ENCODE data around the gene MEGF11.

The MEGF11 gene

DNA sequence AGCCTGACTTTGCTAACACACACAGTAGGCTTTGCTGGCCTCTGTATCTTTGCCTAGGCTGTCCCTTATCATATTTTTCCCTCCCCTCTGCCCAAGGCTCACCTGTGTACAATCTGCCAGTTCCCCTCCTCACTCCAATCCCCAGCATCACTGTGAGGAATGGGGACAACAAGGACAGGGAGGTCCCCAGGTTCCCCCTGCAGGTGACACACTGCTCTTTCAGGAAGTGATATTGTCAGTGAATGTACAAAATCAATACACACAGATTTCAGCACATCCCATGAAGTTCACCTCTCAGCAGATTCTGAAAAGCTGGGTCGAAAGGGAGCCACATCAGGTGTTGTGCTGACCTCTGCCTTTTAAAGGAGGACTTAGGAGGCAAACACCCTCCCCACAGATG is 206.8 kb downstream of the MEGF11 start:
- no peak for DNase-seq

DNA sequence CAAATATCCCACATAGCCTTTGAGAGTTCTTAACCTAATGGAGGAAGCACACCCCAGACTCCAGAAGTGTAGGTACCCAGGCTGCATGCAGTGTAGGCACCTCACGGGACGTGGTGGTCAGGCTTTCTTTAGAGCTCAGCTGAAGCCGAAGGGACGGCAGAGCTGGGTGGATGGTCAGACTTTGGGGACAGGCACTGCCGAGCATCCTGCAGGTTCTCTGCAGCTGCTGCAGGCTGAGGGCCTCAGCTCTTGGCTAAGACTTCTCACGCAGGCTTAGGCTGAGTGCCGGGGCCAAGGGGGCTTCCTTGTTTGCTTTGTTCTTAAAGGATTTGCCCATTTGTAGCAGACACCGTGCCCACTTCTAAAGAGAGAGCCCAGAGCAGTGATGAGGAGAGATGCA is 207.2 kb downstream of the MEGF11 start:
- DNase-seq, result no peak

DNA sequence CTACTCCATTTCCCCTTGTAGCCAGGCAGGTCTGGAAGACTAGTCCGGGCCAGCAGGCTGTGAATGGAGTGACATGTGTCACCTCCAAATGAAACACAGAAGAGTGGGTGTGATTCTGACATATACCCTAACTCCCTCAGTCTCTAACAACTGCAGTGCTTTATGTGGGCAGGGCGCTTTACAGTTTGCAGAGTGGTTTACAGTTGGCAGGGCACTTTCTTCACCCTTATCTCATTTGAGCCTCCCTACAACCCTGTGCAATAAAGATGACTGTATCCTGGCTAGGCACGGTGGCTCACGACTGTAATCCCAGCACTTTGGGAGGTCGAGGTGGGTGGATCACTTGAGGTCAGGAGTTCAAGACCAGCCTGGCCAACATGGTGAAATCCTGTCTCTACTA is 208.0 kb downstream of the MEGF11 start:
- no peak for DNase-seq

DNA sequence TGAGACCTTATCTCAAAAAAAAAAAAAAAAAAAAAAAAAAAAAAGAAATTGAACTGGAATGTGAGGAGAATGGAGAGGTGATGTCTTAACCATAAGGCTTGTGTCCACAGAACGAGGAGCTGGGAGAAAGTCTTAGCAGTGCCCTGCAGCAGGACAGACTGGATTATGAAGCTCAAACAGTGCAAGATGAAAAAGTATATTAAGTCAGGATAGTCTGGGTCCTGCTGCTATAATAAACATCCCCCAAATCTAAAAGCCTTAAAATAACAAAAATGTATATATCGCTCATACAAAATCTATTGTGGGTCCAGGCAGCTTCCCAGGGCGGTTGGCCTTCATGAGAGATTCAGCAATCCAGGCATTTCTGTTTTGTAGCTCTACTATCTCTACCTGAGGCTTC is 208.7 kb downstream of the MEGF11 start:
- no peak for DNase-seq

DNA sequence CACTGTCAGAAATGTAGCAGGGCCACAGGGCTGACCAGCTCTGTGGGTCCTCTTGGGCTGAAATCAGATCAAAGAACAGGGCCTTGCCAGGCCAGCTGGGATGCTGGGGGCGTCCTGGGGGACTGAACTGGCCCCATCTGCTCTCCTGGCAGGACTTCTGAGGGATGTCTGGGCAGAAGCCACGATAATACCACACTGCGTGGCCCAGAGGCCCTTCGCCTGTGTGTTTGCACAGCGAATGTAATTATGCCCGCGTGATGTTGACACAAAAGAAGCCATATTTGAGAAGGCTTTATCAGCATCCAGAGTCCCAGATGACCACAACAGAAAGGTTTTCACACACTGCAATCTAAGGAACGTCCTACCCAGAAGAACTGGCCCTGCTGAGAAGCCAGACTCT is 210.3 kb downstream of the MEGF11 start:
- DNase-seq, result no peak

DNA sequence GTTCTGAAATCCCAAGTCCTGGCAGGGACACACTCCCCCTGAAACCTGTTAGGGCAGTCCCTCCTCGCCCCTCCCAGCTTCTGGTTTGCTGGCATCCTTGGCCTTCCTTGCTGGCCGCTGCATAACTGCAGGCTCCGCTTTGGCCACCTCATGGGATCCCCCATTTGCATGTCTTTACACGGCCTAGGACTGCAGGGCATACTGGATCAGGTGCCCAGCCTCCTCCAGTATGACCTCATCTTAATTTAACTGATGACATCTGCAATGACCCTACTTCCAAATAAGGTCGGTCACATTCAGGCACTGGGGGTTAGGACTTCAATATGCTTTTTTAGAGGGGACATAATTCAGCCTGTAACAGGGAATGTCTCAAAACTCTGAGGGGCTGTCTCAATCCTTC is 210.9 kb downstream of the MEGF11 start:
- DNase-seq, result no peak

DNA sequence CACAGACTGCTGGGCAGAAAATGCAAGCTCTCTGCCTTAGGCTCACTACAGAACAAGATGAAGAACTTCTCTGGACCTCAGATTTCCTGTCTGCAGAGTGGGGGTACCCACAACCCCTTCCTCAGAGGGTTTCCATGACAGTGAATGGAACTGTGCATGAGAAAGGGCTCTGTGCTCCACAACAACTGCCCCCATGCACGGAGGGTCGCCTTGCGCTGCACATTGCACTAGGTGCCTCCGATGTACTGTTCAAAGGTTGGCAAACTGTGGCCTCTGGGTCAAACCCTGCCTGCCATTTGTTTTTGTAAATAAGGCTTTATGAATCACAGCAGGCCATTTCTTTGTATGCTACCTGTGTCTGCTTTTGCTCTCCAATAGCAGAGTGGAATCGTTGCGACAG is 212.3 kb downstream of the MEGF11 start:
- DNase-seq, result no peak

DNA sequence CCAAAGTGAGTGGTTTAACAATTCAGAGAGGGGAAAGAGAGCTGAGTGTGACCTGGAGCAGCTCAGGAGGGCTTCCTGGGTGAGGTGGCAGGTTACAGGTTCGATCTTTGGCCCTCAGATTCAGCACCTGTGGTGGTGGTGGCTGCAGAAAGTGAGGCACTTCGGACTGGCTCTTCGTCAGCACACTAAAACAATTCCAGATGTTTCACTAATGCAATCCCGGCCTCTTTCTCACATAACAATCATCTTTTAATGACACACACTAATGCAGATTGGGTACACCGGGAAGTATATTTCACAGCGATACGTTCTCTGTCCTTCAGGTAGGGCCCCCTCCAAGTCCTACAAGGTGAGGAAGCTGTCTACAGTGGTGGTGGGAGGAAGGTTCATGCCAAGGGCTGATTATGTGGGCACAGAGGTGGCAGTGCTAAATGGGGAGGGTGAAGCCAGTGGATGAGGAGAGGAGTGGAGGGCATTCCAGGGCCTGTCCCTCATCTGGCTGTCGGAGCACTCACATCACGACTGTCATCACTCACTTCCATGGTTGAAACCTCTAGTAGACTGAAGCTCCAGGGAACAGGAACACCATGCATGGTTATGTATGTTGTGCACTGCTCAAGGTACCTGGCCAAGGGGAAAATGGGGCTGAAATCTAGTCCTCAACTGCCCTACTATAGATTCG is 213.2 kb downstream of the MEGF11 start:
- DNase-seq, result no peak

DNA sequence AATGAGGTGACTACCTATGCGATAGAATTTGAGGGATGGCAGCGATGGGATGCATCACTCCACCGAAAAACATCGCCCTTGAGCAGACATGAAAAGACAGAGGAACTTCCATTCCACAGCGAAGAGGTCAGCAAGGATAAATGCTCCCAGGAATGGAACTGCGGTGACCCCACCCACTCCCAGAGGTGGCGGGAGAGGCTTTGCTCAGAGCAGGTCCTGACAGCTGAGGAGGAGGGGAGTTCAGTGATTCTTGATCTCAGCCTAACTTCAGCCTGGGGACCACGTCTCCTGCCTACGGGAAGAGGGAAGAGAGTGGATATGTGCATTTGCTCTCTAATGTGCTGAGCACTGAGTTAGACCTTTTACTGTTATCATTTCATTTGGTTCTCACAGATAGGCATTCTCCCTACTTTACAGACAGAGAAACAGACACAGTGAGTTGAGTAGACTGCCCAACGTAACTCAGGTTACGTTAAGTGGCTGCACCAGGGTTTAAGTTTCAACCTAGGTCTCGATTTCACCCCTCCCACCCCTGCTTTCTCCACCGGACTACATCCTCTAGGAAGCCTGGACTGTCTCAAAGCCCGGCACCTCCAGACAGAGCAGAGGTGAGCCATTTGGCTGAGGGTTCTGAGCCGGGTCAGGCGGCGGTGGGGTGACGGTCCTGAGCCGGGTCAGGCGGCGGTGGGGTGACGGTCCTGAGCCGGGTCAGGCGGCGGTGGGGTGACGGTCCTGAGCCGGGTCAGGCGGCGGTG is 214.3 kb downstream of the MEGF11 start:
- DNase-seq, result peak; percentile 5

DNA sequence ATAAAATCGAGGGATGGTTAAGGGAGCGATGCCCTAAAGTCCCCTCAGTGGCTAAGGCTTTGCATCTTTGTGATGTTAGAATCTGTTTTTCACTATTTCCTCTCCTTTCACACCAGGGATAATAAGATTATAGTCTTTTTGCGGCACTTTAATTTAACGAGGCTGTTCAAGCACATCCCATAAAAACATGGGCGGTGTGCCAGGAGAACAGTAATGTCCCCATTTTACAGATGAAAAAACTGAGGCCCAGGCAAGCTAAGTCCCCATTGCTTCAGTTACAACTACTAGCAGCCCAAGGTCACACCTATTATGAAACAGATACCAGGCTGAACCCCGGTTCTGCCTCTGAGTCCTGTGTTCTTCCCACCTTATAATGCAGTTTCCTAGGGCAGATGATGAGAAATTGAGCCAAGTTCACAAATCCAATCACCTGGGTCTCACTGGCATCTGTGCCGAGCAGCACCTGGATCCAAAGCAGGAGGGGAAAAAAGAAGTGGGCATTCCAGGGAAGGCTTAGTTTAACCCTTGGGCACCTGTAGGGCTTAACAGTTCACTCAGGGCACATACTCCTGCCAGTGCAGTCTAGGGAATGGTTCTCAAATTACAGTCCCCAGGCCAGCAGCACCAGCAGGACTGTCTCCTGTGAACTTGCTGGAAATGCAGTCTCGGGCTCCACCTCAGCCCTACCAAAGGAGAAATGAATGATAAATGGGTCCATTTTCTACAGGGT is 215.0 kb downstream of the MEGF11 start:
- no peak for DNase-seq

DNA sequence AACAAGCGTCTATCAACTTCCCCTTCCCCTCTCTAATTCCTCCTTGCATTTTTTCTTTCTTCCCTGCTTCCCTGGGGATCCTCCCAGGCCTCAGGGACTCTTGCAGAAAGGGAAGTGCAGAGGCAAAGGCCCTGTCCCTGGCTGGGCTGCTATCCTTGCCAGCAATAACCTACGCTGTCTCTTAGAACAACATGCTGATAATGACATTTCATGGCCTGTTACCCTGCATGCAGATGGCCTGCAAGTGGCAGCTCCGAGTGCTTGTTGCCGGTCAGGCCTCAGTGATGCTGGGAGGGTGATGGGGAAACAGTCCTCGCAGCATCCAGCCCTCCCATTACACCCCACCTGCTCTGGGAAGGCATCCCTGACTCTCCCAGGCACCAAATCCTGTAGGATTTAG is 216.7 kb downstream of the MEGF11 start:
- DNase-seq, result no peak

DNA sequence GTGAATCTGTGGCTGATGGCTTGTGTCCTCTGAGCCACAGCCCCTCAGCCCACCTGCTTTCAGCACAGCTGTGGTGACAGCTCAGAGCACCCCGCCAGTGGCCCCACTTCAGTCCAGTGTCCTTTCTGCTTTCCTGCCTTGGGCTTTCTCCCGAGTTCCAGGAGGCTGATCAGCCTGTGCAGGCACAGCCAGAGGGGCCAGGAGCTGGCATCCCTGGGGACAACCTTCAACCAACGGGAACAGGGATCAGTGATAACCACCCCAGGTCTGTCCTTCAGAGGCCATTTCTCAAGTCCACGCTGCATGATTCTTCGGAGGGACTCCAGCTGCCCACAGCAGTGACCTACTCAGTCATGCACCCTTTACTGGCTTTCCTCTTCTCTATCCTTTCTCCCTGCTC is 217.6 kb downstream of the MEGF11 start:
- DNase-seq, result no peak

DNA sequence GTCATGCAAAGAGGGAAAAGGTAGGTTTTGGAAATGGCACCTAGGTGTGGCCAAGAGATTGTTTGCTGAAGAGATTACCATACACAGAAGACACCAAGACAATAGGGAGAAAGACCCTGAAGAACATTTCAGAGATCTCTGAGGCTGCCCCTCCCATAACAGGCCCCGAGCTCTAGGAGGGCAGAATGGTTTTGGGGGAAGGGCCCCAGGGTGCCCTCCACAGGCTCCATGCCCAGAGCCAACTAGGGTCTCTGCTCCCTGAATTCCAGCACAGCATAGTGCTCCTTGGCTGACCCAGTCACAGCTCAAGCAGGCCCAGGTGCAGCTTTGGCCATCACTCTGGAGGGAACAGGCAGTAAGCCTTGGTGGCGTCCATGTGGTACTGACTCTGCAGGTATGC is 220.4 kb downstream of the MEGF11 start:
- DNase-seq, result no peak

DNA sequence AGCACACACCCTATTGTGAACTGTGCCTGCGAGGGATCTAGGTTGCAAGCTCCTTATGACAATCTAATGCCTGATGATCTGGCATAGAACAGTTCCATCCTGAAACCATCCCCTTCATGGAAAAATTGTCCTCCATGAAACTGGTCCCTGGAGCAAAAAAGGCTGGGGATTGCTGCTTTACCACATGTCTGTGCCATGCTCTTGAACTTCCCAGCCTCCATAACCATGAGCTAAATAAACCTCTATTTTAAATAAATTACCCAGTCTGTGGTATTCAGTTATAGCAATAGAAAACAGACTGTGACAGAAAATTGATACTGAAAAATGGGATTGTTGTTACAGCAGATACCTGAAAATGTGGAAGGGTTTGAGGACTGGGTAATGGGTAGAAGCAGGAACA is 221.5 kb downstream of the MEGF11 start:
- DNase-seq, result no peak

DNA sequence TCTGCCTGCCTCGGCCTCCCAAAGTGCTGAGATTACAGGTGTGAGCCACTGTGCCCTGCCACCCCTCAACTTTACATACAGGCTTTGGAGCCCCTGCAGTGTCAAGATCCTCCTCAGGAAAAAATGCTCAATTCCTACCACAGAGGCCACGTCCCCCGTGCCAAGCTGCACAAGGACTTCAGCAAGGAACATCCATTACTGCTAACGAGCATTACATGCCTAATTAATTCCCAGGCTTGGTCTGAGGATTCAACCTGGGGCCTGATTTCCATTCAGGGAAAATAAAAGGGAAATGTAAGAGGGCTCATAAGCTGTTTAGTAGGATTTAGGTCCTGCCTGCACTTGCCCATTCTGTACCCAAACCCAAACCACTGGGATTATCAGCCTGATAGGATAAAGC is 222.9 kb downstream of the MEGF11 start:
- no peak for DNase-seq

DNA sequence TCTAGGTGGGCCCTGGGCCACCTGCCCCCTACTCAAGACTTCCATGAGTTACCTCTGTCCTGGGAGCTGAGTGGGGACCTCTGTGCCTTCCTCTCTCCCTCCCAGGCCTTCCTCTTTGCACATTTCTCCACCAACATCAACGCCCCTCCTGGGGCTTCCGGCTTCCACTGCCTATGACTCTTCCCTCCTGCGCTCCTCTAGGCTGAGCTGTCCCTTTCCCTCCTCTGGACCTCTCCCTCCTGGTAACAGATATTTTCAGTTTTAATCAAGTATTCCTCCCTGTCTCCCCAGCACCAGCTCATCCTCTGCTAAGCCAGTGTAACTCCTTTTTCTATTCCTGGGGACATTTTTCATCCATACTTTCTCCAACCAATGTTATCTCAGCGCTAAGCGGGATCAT is 223.9 kb downstream of the MEGF11 start:
- DNase-seq, result no peak

DNA sequence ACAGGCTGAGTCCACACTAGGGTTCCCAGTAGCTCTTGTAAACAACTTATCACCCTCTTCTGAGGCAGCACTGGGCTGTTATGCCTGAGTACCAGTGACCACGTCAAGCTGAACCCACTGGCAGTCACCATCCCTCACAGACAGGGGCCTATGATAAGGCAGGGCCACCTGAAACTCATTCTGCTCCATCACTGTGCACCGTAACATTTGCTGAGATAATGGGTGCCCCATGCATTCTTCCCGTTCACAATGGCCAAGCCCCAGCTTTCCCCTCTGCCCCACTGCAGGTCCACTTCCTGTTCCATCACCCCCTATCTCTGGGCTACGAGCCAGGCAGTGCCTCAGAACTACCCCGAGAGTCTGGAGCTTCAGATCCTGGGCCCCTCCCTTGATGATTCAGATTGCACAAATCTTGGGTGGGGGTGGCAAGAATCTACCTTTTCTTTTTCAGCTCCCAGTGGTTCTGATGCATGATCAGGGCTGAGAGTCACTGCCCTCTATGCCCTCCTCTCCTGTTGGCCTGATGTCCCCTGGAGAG is 226.2 kb downstream of the MEGF11 start:
- peak; percentile 41 for DNase-seq

DNA sequence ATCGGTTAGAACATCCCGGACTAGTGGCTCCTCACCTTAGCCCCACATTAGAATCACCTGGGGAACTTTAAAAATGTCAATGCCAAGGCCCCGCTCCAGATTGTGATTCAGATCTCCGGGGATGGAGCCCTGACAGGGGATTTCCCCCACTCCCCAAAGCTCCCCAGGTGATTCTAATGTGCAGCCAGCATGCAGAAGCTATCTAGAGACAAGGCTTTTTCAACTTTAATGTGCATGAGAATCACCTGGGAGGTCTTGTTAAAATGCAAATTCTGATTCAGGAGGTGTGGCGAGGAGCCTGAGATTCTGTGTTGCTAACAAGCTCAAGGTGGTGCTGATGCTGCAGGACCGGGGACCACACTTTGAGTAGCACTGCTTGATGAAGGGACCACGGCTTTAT is 227.6 kb downstream of the MEGF11 start:
- no peak for DNase-seq

DNA sequence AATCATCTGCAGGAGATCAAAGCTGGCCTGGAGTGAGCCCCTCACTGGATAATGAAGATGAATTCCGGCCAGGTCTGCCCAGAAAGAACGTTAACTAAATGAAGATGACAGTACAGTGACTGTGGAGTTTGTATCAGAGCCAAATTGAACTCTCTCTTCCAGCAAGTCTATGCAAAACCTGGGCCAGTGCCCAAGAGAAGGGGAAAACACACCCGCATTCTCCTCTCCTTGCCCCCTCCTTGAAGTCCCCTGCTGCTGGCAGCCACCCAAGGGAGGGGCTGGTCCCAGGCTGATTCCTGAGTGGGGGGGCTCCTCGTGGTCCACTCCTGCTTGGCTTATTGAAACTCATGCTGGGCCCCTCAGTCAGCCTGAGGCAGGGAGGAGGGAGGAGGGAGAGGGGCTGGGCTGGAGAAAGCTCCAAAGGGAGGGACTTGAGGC is 228.5 kb downstream of the MEGF11 start:
- DNase-seq, result no peak

DNA sequence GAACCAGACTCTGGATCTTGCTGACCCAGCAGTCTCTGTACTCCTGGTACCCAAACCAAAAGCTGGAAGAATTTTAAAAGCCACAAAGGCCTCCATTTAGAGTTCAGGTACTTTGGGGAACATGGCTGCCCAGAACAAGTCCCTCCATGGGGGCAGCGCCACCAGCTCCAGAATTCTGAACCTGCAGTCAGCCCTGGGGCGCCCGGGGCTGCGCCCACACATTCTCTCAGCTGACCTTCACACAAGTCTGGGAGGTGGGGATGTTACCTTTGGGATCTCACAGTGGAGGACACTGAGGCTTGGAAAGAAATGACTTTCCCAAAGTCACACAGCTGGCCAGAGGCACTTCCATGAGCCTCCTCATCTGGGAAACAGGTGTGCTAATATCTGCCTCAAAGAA is 229.4 kb downstream of the MEGF11 start:
- no peak for DNase-seq

DNA sequence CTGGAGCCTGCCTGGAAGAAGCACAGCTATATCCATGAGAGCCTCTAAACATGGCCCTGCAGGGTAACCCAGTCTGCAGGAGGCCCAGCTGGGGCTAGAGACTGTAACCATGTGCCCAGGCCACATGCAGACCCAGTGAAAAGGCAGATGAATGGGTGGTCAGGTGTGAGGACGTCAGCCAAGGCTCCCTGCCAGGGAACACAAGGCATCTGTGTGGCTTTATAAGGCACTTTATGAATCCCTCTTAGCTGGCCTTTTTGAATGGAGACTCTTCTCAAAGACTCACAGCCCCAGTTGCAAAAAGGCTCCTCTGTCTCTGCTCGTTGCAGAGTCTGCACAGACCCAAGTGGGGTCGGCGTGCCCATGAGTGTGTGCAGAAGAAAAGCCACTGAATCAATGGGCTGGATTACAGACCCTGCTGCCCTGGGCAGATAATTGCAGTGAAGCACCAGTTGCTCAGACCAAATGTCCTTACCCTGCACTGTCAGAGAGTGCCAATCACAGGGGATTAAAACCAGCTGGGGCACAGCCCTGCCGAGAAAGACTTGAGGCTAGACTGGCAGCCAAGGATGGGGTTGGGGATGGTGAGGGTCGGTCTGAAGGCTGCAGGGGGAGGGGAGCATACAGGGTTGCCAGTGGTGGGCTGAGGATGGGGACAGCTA is 230.1 kb downstream of the MEGF11 start:
- DNase-seq, result no peak

DNA sequence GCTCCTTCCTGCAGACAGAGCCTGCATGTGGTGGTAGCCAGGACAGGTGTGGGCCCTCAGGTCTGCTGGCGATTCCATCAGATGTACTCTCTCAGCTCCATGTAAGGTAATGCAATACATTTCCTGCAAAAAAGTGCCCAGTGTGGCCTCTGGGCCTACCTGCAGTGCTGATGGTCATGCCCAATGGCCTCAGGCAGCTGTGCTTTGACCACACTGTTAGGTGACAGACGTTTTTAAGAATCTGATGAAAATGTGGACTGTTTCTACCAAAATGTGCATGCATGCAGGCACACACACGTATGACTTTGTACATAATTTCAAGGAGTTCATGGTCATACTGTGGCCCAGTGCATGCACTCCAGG is 231.4 kb downstream of the MEGF11 start:
- no peak for DNase-seq

DNA sequence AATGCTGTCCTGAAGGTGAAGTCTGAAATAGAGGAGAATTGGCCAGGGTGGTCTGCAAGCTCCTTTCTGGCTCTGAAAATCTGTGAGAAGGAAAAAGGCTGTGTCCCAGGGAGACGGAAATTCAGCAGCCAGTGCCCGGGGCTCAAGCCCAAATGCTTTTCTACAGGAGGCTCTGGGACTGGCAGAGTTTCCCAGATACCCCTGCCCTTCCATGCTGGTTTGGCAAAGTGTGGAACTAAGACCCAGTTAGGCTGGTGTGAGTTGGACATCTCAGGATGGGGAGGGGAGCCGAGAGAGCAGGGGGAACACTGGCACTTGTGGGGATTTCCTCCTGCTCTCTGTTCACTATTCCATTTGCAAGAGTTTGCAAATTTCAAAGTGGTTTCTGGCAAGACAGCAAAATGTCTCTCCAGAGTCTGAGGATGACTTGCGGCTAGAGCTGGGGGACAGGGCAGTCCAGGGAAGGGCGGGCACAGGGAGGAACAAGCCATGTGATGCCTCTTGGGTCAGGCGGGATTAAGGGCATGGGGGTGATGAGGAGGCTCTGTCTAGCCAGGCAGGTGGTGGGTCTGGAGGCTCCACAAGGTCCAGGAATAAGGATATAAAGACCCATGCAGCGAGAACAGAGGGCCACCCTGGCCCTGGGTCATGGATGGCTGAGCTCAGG is 231.9 kb downstream of the MEGF11 start:
- no peak for DNase-seq
